ENCODE measurements around the gene RBM20. TPM values are rescaled to one million over a fixed set of nuclear protein-coding genes. Genes with fewer than 3 reads are reported as not detected.

The RBM20 gene
- total RNA-seq, 8 experiments from 2014 or later: 0.31 to 19.1 (median 8.8) TPM

- no peak for ATAC-seq (replicated peaks in 6 of 8)
- H3K4me1 ChIP-seq (replicated peaks in 1 of 2): no peaks in the 10 kb centered on the region
- WGBS, 10 experiments: 0 to 67% (median 38%) methylated on average over 1 of the region's 1 CpG; no CpG with 5 or more reads in 1 of the 10 experiments
- H3K27ac ChIP-seq: no peak overlapping the region
- in situ Hi-C loops (cut with MboI; ENCODE audit: low pct_unique_long_range_greater_than_20kb in 2 of 9, low sequenced_read_pairs in 9 of 9, unreplicated experiment in 9 of 9): loop anchor here in 1 of 9 experiments (25.0 kb wide), 1 partner anchor 135 kb away; no protein-coding TSS in a partner anchor
- no peak overlapping the region for H3K4me3 ChIP-seq
Measured at GRCh38 chr10:110746969-110747608, 103.0 kb downstream of the RBM20 start.

- ATAC-seq (replicated peaks in 6 of 8): no peak
- Histone ChIP-seq H3K4me3 (no peak overlapping the region), H3K27ac (no peak overlapping the region), H3K4me1 (replicated peaks in 1 of 2) (no peaks in the 10 kb centered on the region)
- in situ Hi-C loops (cut with MboI; ENCODE audit: low pct_unique_long_range_greater_than_20kb in 2 of 9, low sequenced_read_pairs in 9 of 9, unreplicated experiment in 9 of 9): loop anchor here in 1 of 9 experiments (25.0 kb wide), 1 partner anchor 136 kb away; no protein-coding TSS in a partner anchor
- 75 to 100% (median 100%) methylated on average over 1 to 2 of the region's 2 CpGs for WGBS, 10 experiments
Measured at GRCh38 chr10:110747609-110748464, 103.7 kb downstream of the RBM20 start.

- 40 to 95% (median 66%) methylated on average over 2 to 3 of the region's 3 CpGs for WGBS, 10 experiments
- no peak overlapping the region for H3K27ac ChIP-seq
- no peaks in the 10 kb centered on the region for H3K4me1 ChIP-seq (replicated peaks in 1 of 2)
- ATAC-seq (replicated peaks in 6 of 8): no peak
- H3K4me3 ChIP-seq: no peak overlapping the region
- in situ Hi-C loops (cut with MboI; ENCODE audit: low pct_unique_long_range_greater_than_20kb in 2 of 9, low sequenced_read_pairs in 9 of 9, unreplicated experiment in 9 of 9): loop anchor here in 1 of 9 experiments (25.0 kb wide), 1 partner anchor 137 kb away; no protein-coding TSS in a partner anchor
Measured at GRCh38 chr10:110748970-110749369, 104.8 kb downstream of the RBM20 start.

GRCh38 chr10:110750931-110751330 is 106.8 kb downstream of the RBM20 start:
- Histone ChIP-seq H3K4me1 (replicated peaks in 1 of 2) (no peaks in the 10 kb centered on the region), H3K27ac (no peak overlapping the region), H3K4me3 (no peak overlapping the region)
- ATAC-seq (replicated peaks in 6 of 8): no peak
- 67 to 100% (median 100%) methylated on average over 1 to 2 of the region's 2 CpGs; no CpG with 5 or more reads in 3 of the 10 experiments for WGBS, 10 experiments
- in situ Hi-C loops (cut with MboI; ENCODE audit: low pct_unique_long_range_greater_than_20kb in 2 of 9, low sequenced_read_pairs in 9 of 9, unreplicated experiment in 9 of 9): loop anchor here in 1 of 9 experiments (25.0 kb wide), 1 partner anchor 136 kb away; no protein-coding TSS in a partner anchor

GRCh38 chr10:110751850-110752249 is 107.7 kb downstream of the RBM20 start:
- no peaks in the 10 kb centered on the region for H3K4me1 ChIP-seq (replicated peaks in 1 of 2)
- ATAC-seq (replicated peaks in 6 of 8): peak in 1 of 8 experiments; percentile 50
- no peak overlapping the region for H3K4me3 ChIP-seq
- 8 to 100% (median 71%) methylated on average over 1 to 4 of the region's 6 CpGs; no CpG with 5 or more reads in 4 of the 10 experiments for WGBS, 10 experiments
- in situ Hi-C loops (cut with MboI; ENCODE audit: low pct_unique_long_range_greater_than_20kb in 2 of 9, low sequenced_read_pairs in 9 of 9, unreplicated experiment in 9 of 9): loop anchor here in 1 of 9 experiments (25.0 kb wide), 1 partner anchor 135 kb away; no protein-coding TSS in a partner anchor
- no peak overlapping the region for H3K27ac ChIP-seq

GRCh38 chr10:110753462-110753861 is 109.3 kb downstream of the RBM20 start:
- ATAC-seq (replicated peaks in 6 of 8): no peak
- in situ Hi-C loops (cut with MboI; ENCODE audit: low pct_unique_long_range_greater_than_20kb in 2 of 9, low sequenced_read_pairs in 9 of 9, unreplicated experiment in 9 of 9): loop anchor here in 1 of 9 experiments (25.0 kb wide), 1 partner anchor 134 kb away; no protein-coding TSS in a partner anchor
- no peaks in the 10 kb centered on the region for H3K4me1 ChIP-seq (replicated peaks in 1 of 2)
- no peak overlapping the region for H3K27ac ChIP-seq
- 30 to 100% (median 80%) methylated on average over 1 to 4 of the region's 4 CpGs for WGBS, 10 experiments
- no peak overlapping the region for H3K4me3 ChIP-seq

- no peak overlapping the region for H3K4me3 ChIP-seq
- no peak overlapping the region for H3K27ac ChIP-seq
- no peaks in the 10 kb centered on the region for H3K4me1 ChIP-seq (replicated peaks in 1 of 2)
- in situ Hi-C loops (cut with MboI; ENCODE audit: low pct_unique_long_range_greater_than_20kb in 2 of 9, low sequenced_read_pairs in 9 of 9, unreplicated experiment in 9 of 9): loop anchor here in 1 of 9 experiments (25.0 kb wide), 1 partner anchor 133 kb away; no protein-coding TSS in a partner anchor
- 45 to 100% (median 83%) methylated on average over 1 to 3 of the region's 3 CpGs for whole genome bisulfite sequencing, 10 experiments
- no peak for ATAC-seq (replicated peaks in 6 of 8)
Measured at GRCh38 chr10:110754375-110755105, 110.4 kb downstream of the RBM20 start.

- 40 to 80% (median 62%) methylated on average over 1 to 6 of the region's 6 CpGs; no CpG with 5 or more reads in 6 of the 10 experiments for WGBS, 10 experiments
- in situ Hi-C loops (cut with MboI; ENCODE audit: low pct_unique_long_range_greater_than_20kb in 2 of 9, low sequenced_read_pairs in 9 of 9, unreplicated experiment in 9 of 9): loop anchor here in 1 of 9 experiments (25.0 kb wide), 1 partner anchor 132 kb away; no protein-coding TSS in a partner anchor
Measured at GRCh38 chr10:110755781-110756180, 111.6 kb downstream of the RBM20 start.

GRCh38 chr10:110756876-110757275 is 112.7 kb downstream of the RBM20 start:
- ATAC-seq (replicated peaks in 6 of 8): no peak
- in situ Hi-C loops (cut with MboI; ENCODE audit: low pct_unique_long_range_greater_than_20kb in 2 of 9, low sequenced_read_pairs in 9 of 9, unreplicated experiment in 9 of 9): loop anchor here in 1 of 9 experiments (25.0 kb wide), 1 partner anchor 130 kb away; no protein-coding TSS in a partner anchor
- Histone ChIP-seq H3K4me1 (replicated peaks in 1 of 2) (no peaks in the 10 kb centered on the region), H3K27ac (no peak overlapping the region), H3K4me3 (no peak overlapping the region)

More at GRCh38 chr10:110755781-110756180, 111.6 kb downstream of the RBM20 start:
- no peak overlapping the region for H3K27ac ChIP-seq
- H3K4me3 ChIP-seq: no peak overlapping the region
- no peaks in the 10 kb centered on the region for H3K4me1 ChIP-seq (replicated peaks in 1 of 2)
- ATAC-seq (replicated peaks in 6 of 8): peak in 2 of 8 experiments; percentile 16 to 45

GRCh38 chr10:110757586-110757985 is 113.5 kb downstream of the RBM20 start:
- WGBS, 10 experiments: 14 to 100% (median 100%) methylated on average over 1 of the region's 1 CpG; no CpG with 5 or more reads in 3 of the 10 experiments
- no peak for ATAC-seq (replicated peaks in 6 of 8)
- Histone ChIP-seq H3K4me1 (replicated peaks in 1 of 2) (no peaks in the 10 kb centered on the region), H3K4me3 (no peak overlapping the region), H3K27ac (no peak overlapping the region)
- in situ Hi-C loops (cut with MboI; ENCODE audit: low pct_unique_long_range_greater_than_20kb in 2 of 9, low sequenced_read_pairs in 9 of 9, unreplicated experiment in 9 of 9): loop anchor here in 1 of 9 experiments (25.0 kb wide), 1 partner anchor 130 kb away; no protein-coding TSS in a partner anchor

- no peaks in the 10 kb centered on the region for H3K4me1 ChIP-seq (replicated peaks in 1 of 2)
- no peak overlapping the region for H3K4me3 ChIP-seq
- 40 to 100% (median 97%) methylated on average over 1 to 7 of the region's 8 CpGs for WGBS, 10 experiments
- H3K27ac ChIP-seq: no peak overlapping the region
- ATAC-seq (replicated peaks in 6 of 8): no peak
- in situ Hi-C loops (cut with MboI; ENCODE audit: low pct_unique_long_range_greater_than_20kb in 2 of 9, low sequenced_read_pairs in 9 of 9, unreplicated experiment in 9 of 9): loop anchor here in 1 of 9 experiments (25.0 kb wide), 1 partner anchor 129 kb away; no protein-coding TSS in a partner anchor
Measured at GRCh38 chr10:110758128-110758765, 114.1 kb downstream of the RBM20 start.

GRCh38 chr10:110758898-110759297 is 114.8 kb downstream of the RBM20 start:
- Histone ChIP-seq H3K27ac (no peak overlapping the region), H3K4me3 (no peak overlapping the region), H3K4me1 (replicated peaks in 1 of 2) (peaks cover under 1 to 1% of the 10 kb centered on the region in 2 donors)
- 61 to 86% (median 82%) methylated on average over 1 to 4 of the region's 4 CpGs; no CpG with 5 or more reads in 4 of the 10 experiments for WGBS, 10 experiments
- in situ Hi-C loops (cut with MboI; ENCODE audit: low pct_unique_long_range_greater_than_20kb in 2 of 9, low sequenced_read_pairs in 9 of 9, unreplicated experiment in 9 of 9): loop anchor here in 1 of 9 experiments (25.0 kb wide), 1 partner anchor 128 kb away; no protein-coding TSS in a partner anchor
- ATAC-seq (replicated peaks in 6 of 8): no peak

Measured in motor neuron (in vitro differentiated cells).